Lung (tissue), 12 donors: ENCODE measurements around the gene ERGIC3. TPM values are rescaled to one million over a fixed set of nuclear protein-coding genes. Genes with fewer than 3 reads are reported as not detected.

Source experiments
- ATAC-seq: fragments of 200-7000 bp; cut with Tn5 transposase; one replicate; pipeline ENCODE4 v1.9.1; 2020; ENCODE audit warnings: moderate number of reproducible peaks; ENCODE audit not compliant: insufficient read depth, low FRiP score
- DNase-seq, 3 donors: peaks; one replicate each; pipeline ENCODE4 v3.0.0-alpha.2; 2013 to 2017
- H3K27ac ChIP-seq, 2 donors: one replicate each; pipeline ENCODE4 v1.5.1; 2013; ENCODE audit warnings: mild to moderate bottlenecking in 2 of 2, moderate library complexity in 2 of 2, control low read depth in 1 of 2, inconsistent platforms in 1 of 2, low read depth in 1 of 2, low read length in 1 of 2
- H3K27me3 ChIP-seq, 3 donors: one replicate each; pipeline ENCODE4 v1.5.1; 2013; ENCODE audit warnings: low read length in 2 of 3; ENCODE audit not compliant: control insufficient read depth in 3 of 3, insufficient read depth in 3 of 3
- H3K36me3 ChIP-seq, 4 donors: one replicate each; pipeline ENCODE4 v1.5.1; 2013; ENCODE audit warnings: low read length in 4 of 4, mild to moderate bottlenecking in 1 of 4, moderate library complexity in 1 of 4; ENCODE audit not compliant: control insufficient read depth in 4 of 4, insufficient read depth in 4 of 4
- H3K4me1 ChIP-seq, 5 donors: one replicate each; pipeline ENCODE4 v1.5.1; 2013; ENCODE audit warnings: low read length in 5 of 5, mild to moderate bottlenecking in 2 of 5, moderate library complexity in 1 of 5; ENCODE audit not compliant: control insufficient read depth in 5 of 5, insufficient read depth in 5 of 5
- H3K4me3 ChIP-seq: one replicate; pipeline ENCODE4 v1.5.1; 2013; ENCODE audit warnings: mild to moderate bottlenecking, control low read depth, moderate library complexity
- H3K9ac ChIP-seq, 2 donors: one replicate each; pipeline ENCODE4 v1.5.1; 2013; ENCODE audit warnings: low read length in 2 of 2, control low read depth in 1 of 2; ENCODE audit not compliant: insufficient read depth in 1 of 2
- H3K9me3 ChIP-seq, 4 donors: one replicate each; pipeline ENCODE4 v1.5.1; 2013; ENCODE audit warnings: low read length in 3 of 4, mild to moderate bottlenecking in 1 of 4, moderate library complexity in 1 of 4; ENCODE audit not compliant: control insufficient read depth in 4 of 4, insufficient read depth in 3 of 4
- CTCF ChIP-seq: IDR thresholded peaks from 2 replicates; pipeline ENCODE4 v1.5.1; 2012; ENCODE audit warnings: mild to moderate bottlenecking; ENCODE audit errors: control extremely low read depth, extremely low read depth
- WGBS, 2 donors: extraction: QIAGEN DNeasy Blood & Tissue Kit; methylation state at CpG; one replicate each; pipeline ENCODE4 v1.1.7; 2013; 5-methylcytosine and 5-hydroxymethylcytosine counted together
- polyA plus RNA-seq, 2 donors: library from polyadenylated mRNA; stranded (reverse); fragments of 200-250 nt; gene quantifications; one replicate each; pipeline ENCODE4 v1.2.1, GENCODE V29; 2013
- total RNA-seq, 2 donors: library from RNA; depleted of rRNA in 1 of 2; stranded (reverse); fragments of >200 nt in 1 of 2; gene quantifications; one replicate each; pipeline ENCODE4 v1.2.1, GENCODE V29; 2014 to 2021
- donor health status: control.
- donor health status: control.
- donor health status: Bipolar disorder and iron deficiency.
- donor health status: healthy.
- donor health status: DM: yes; HTN: yes; CAD: no.

ERGIC3 gene
- total and polyA plus RNA-seq, 4 donors, result 173 to 241 (median 212) TPM

DNA sequence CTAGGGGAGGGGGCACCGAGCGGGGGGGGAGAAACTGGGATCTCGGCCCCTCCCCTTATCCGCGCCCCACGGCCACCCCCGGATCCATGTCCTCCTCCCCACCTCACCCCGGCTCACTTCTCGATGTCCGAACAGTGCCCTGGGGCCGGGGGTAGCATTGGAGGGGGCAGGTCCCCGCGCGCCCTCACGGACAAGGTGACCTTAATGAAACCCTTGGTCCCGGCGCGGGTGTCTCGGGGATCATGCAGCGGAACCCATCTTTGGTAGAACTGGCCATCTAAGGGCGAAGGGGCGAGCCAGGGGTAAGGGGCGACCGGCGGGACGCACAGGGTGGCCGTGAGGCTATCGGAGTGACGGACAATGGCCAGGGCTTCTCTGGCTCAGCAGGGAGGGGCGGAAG lies 60.1 kb downstream of the ERGIC3 start:
- Histone ChIP-seq H3K27me3 (peaks cover 3 to 22% (median 5%) of the 10 kb centered on the region in 3 donors), H3K9me3 (no peaks in the 10 kb centered on the region), H3K9ac (no peak overlapping the region), H3K4me1 (peaks cover 0 to 15% (median 0%) of the 10 kb centered on the region in 5 donors), H3K36me3 (no peaks in the 10 kb centered on the region), H3K27ac (no peak overlapping the region), H3K4me3 (no peak overlapping the region)
- 30 to 43% methylated on average over 23 to 30 of the region's 30 CpGs for WGBS, 2 donors
- no peak for DNase-seq
- no peak for TF ChIP-seq CTCF
- no peak for ATAC-seq

- no peak for DNase-seq
- H3K4me1 ChIP-seq, result peaks cover 0 to 15% (median 0%) of the 10 kb centered on the region in 5 donors
- no peak for ATAC-seq
- no peaks in the 10 kb centered on the region for H3K36me3 ChIP-seq
- H3K27ac ChIP-seq, result no peak overlapping the region
- no peak overlapping the region for H3K4me3 ChIP-seq
- peaks cover 3 to 22% (median 5%) of the 10 kb centered on the region in 3 donors for H3K27me3 ChIP-seq
- H3K9me3 ChIP-seq, result no peaks in the 10 kb centered on the region
- no peak overlapping the region for H3K9ac ChIP-seq
- TF ChIP-seq CTCF, result no peak
- 94 to 96% methylated on average over 15 of the region's 15 CpGs for WGBS, 2 donors
These were observed 61.1 kb downstream of the ERGIC3 start for GRCh38 chr20:35602851-35603495.

GRCh38 chr20:35603695-35604448 lies 62.0 kb downstream of the ERGIC3 start:
- Histone ChIP-seq H3K4me1 (peaks cover 0 to 15% (median 0%) of the 10 kb centered on the region in 5 donors), H3K9ac (no peak overlapping the region), H3K27ac (no peak overlapping the region), H3K4me3 (no peak overlapping the region), H3K36me3 (no peaks in the 10 kb centered on the region), H3K27me3 (peaks cover 3 to 22% (median 5%) of the 10 kb centered on the region in 3 donors), H3K9me3 (no peaks in the 10 kb centered on the region)
- no peak for TF ChIP-seq CTCF
- ATAC-seq (no peak), DNase-seq (no peak)
- WGBS, 2 donors, result 90 to 96% methylated on average over 11 of the region's 11 CpGs
